Inflammatory macrophage treated with lipopolysaccharide for 4 hours (primary cell): ENCODE measurements around the gene FBXW2.
"Not testable (repeated sequence)": the region's sequence is repeated elsewhere in the genome, so short reads cannot be mapped to it uniquely, and the experiment has no call there.

Source experiments
- DNase-seq: peaks from one replicate; pipeline ENCODE4 v3.0.0-alpha.2; 2020

The FBXW2 gene

DNA sequence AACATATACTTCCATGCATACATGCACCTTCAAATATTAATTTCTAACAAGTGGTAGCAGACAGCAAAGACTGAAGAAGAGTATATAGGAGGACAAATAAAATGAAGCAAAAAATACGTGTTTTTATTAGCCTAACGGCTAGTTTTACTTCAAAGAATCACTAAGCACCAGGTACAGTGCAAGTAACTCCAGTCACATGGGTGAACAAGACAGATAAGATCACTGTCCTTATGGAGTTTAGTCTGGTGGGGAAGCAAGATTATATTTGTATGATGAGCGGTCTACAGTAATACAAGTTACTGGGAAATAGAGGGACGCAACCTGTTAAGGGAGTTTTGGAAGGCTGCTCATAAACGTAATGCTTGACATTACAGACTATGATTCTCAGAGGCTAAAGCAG, 16.0 kb downstream of the FBXW2 start:
- DNase-seq, result no peak

DNA sequence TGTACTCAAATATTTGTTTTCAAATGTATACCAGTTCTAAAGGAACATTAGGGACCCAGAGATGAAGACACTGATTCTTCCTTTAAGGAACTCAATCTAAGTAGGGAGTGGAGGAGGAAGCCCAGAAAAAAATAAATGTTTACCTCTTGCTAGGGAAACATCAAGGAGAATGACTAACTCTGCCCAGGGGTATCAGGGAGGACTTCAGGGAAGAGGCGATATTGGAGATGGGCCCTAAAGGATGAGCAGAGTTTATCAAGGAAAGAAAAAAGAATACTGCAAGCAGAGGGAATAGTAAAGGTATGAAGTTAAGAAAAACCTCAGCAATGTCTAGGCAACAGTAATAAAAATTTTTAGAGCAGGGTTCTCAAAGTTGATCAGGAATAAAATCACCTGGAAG, 16.4 kb downstream of the FBXW2 start:
- no peak for DNase-seq

- DNase-seq, result no peak
Observed at GRCh38 chr9:120775859-120776258, 17.4 kb downstream of the FBXW2 start.

GRCh38 chr9:120774719-120775118, 18.5 kb downstream of the FBXW2 start:
- DNase-seq, result no peak

DNA sequence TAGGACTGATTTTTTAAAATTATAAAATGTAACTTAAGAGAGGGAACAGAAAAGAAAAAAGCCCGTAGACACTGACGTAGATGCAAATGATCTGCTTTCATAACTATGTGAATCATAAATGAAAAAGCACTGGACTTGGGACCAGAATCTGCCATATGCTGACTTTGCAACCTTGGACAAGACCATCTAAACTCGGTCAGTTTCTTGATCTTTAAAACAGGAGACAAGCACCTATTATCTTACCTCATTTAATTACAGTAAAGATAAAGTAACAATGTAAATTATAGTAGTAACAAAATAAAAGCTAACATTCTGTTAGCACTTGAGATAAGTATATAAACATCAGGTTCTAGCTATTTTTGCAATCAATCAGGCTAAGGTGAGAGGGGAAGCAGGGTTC, 20.0 kb downstream of the FBXW2 start:
- DNase-seq, result no peak

- DNase-seq, result peak; percentile 81
Observed at GRCh38 chr9:120770931-120771330, 22.3 kb downstream of the FBXW2 start.

DNA sequence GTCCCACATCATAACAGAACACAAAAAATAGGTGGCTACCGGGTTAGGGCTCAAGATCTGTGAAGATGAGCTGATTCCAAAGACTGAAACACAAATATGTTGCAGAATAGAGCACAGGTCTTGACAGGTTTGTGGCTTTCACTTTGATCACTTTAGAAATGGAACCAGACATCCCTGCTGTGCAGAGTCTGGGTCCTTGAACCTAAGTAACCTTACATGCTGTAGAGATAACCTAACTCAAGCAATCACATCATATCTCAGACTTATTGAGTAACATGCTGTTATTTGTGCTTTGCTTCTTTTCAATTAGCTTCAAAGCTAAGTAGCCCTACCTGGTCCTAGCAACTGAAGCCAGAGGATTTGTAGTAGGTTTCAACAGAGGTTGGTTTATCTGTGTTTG, 24.3 kb downstream of the FBXW2 start:
- DNase-seq, result no peak

GRCh38 chr9:120768247-120768646, 25.0 kb downstream of the FBXW2 start:
- DNase-seq, result no peak

DNA sequence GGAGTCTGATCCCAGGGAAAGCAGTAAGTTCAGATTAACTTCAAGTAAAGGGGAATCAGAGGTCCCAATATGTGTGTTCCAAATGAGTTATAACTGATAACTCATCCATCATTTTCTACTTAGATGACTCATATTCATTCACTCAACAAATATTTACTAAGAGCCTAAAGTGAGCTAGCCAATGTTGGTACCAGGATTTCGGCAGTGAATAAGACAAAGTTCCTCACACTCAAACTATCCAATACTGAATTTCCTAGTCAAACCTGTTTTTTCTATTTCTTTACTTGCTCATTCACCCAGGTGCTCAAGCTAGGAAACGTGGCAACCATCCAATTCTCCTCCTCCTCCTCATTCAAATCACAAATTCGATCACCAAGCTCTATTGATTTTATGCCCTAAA, 25.8 kb downstream of the FBXW2 start:
- DNase-seq, result no peak

DNA sequence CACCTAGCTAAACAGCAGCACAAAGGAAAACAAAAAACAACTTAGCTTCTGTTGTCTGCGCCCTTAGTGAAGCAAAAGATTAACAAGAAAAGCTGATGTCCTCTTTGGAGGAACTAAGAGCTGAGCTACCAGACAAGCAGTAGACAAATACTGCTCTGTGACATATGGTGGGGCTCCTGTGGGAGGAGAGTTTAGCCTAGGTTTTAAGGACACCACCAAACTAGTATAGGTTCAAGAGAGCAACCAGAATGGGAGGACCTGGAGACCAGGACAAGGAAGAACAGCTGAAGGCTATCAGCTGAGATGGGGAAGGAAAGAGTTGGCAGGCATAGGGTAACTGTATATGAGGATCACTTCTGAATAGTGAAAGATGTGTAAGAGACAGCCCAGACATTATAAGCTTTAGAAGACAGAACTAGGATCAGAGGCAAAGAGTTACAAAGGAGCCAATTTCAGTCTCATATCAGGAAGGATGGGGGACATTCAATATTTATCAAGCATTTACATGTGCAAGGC, 27.2 kb downstream of the FBXW2 start:
- DNase-seq, result no peak

- DNase-seq, result no peak
Observed at GRCh38 chr9:120764476-120764875, 28.7 kb downstream of the FBXW2 start.

GRCh38 chr9:120761006-120761405, 32.2 kb downstream of the FBXW2 start:
- DNase-seq, result no peak

- no peak for DNase-seq
Observed at GRCh38 chr9:120759755-120760400, 33.3 kb downstream of the FBXW2 start.

DNA sequence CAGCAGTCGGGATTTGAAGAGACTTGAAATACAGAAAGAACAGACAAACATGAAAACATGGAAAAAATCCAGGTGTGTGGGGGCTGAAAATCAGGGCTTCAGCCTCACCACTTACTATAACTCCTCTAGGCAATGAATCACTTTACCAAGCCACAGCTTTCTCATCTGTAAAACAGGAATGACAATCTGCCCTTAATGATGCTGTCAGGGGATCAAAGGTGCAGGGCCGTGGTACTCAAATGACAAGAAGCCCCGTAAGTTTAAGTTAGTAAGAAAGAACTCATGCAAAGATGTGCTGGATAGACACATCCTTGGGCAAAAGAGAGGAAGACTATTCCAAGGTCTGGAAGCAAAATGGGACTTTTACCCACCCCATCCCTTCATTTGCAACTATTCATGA, 34.7 kb downstream of the FBXW2 start:
- no peak for DNase-seq

DNA sequence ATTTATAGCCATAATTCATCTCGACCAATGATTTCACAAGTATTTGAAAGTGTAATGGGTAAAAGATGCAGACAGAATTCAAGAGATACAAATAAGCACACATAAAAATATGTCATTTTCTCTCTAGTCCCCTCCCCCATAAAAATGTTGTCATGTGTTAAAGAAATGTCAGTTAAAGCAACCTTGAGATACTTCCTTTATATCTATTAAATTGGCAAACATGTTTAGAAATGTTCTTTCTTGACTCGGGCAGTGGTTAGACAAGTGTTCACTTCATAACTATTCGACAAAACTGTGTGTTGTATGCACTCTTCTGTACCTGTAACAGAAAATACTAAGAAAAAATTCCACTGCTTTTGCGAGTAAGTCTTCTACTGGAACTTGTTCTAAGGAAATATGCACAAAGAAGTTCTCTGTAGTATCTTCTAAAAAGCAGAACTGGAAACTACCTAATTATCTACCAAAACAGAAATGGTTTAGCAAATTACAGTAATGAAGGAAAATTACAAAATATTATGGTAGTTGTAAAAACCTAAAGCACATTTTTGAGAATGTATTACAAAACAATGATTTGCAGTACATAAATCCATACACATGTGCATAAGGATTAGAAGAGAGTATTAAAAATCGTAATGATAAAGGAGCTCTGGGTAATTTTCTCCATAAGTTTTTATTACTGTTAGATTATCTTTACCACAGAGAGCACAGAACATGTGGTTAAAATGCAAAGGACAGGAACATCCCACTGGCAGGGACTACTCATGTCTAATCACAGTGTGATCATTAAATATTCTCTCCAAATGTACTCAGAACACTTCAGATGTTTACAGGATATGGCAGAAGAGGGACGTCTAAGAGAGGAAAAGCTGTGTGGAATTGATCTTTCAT, 35.9 kb downstream of the FBXW2 start:
- DNase-seq, result peak; percentile 32

DNA sequence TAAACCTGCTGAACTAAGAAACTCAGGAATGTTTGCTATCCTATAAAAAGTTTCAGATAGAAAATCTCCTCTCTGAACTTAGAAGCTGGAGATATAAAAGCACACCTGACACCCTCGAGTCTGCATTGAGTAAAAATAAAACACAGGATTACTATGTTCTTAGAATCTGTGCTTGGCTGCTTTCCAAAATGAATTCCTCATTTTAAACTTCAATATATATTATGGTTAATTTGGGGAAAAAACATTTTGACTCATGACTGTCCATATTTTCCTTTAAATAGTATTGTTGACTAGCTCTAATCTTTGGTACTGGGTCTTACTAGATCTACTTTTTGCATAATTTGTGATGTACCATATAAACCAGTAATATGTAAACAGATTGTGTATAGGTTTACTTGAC, 36.7 kb downstream of the FBXW2 start:
- DNase-seq, result no peak

GRCh38 chr9:120755810-120756434, 37.3 kb downstream of the FBXW2 start:
- DNase-seq, result peak; percentile 45

- no peak for DNase-seq
Observed at GRCh38 chr9:120755044-120755443, 38.2 kb downstream of the FBXW2 start.

DNA sequence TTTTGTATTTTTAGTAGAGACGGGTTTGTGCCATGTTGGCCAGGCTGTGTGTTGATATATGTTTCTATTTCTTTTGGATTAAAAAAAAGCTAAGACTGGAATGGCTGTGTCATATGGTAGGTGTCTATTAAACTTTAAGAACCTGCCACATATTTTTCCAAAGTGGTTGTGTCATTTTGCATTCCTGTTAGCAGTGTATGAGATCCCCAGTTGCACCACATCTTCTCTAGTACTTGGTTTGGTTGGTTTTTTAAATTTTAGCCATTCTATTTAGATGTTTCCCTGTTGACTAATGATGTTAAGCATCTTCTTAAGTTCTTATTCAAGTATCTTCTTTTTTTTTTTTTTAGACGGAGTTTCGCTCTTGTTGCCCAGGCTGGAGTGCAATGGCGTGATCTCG, 42.8 kb downstream of the FBXW2 start:
- no peak for DNase-seq

GRCh38 chr9:120746366-120746765, 46.9 kb downstream of the FBXW2 start:
- not testable (repeated sequence) for DNase-seq

- DNase-seq, result no peak
Observed at GRCh38 chr9:120745278-120745677, 47.9 kb downstream of the FBXW2 start.

DNA sequence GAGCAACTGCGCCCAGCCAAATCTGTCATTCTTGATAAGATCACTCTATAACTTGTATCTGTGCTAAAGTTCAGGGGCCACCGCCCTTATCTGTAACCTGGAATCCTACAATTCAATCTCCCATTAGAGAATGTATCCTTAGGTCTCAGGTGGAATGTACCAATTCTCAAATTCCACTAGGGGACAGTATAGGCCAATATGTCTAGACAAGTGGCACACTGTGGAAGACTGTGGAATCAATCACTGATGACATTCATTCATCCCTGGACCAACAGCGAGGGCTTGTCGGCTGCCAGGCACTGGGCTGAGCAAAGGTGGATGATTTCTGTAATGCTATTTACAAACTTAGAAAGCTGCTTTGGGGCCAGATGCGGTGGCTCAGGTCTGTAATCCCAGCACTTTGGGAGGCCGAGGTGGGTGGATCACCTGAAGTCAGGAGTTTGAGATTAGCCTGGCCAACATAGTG, 50.2 kb downstream of the FBXW2 start:
- DNase-seq, result peak; percentile 64

- no peak for DNase-seq
Observed at GRCh38 chr9:120741701-120742100, 51.5 kb downstream of the FBXW2 start.

DNA sequence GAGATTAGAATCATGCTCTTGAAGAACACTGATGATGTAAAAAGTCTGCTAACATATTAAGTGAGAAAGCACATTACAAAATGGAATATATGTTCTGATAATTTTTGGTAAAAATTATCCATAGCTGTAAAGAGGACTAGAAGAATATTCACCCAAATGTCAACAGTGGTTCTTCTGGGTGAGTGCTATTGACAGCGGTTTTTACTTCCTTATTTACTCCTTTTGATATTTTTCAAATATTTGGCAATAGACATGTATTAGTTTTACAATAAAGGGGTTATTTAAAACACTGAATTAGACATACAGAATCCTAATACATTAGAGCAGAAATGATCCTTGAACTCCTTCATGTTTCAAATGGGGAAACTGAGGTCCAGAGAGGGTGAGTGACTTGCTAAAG, 52.0 kb downstream of the FBXW2 start:
- peak; percentile 35 for DNase-seq
